HUES64 (cell line): ENCODE results near the gene SBK3.
"Not testable (repeated sequence)": the region's sequence is repeated elsewhere in the genome, so short reads cannot be mapped to it uniquely, and the experiment has no call there.

Experiments used
- H3K27ac ChIP-seq: 2 replicates; pipeline ENCODE4 v1.7.0; 2013; ENCODE audit warnings: low read depth, low read length, inconsistent platforms
- H3K27me3 ChIP-seq: 2 replicates; pipeline ENCODE4 v1.6.1; 2013; ENCODE audit warnings: mild to moderate bottlenecking, low read length; ENCODE audit not compliant: insufficient read depth
- H3K36me3 ChIP-seq: 2 replicates; pipeline ENCODE4 v1.6.1; 2013; ENCODE audit warnings: mild to moderate bottlenecking, low read length; ENCODE audit not compliant: insufficient read depth
- H3K4me1 ChIP-seq: 2 replicates; pipeline ENCODE4 v1.6.1; 2013; ENCODE audit warnings: mild to moderate bottlenecking, low read length, moderate library complexity; ENCODE audit not compliant: insufficient read depth
- H3K4me3 ChIP-seq: 2 replicates; pipeline ENCODE4 v1.5.1; 2013; ENCODE audit warnings: mild to moderate bottlenecking, low read length, moderate library complexity
- H3K9ac ChIP-seq: 2 replicates; pipeline ENCODE4 v1.6.1; 2013; ENCODE audit warnings: mild to moderate bottlenecking, low read depth, low read length
- H3K9me3 ChIP-seq: 2 replicates; pipeline ENCODE4 v1.6.1; 2013; ENCODE audit warnings: low read depth, low read length; ENCODE audit not compliant: insufficient read depth
- WGBS: fragments of 150-250, 120-280 bp; methylation state at CpG from one replicate; pipeline ENCODE4 v1.1.7; 2013; ENCODE audit warnings: missing lambda C conversion rate; 5-methylcytosine and 5-hydroxymethylcytosine counted together

The SBK3 gene

GRCh38 chr19:55538132-55538531 lies 7.2 kb downstream of the SBK3 start:
- no peaks in the 10 kb centered on the region for H3K27me3 ChIP-seq
- no peaks in the 10 kb centered on the region for H3K36me3 ChIP-seq
- H3K9me3 ChIP-seq: no peaks in the 10 kb centered on the region
- no peak overlapping the region; the same call in 1 of the 2 replicates for H3K9ac ChIP-seq
- WGBS: 64% methylated on average over 5 of the region's 5 CpGs
- no peak overlapping the region for H3K4me3 ChIP-seq
- peaks cover 6% of the 10 kb centered on the region; the same call in 1 of the 2 replicates for H3K4me1 ChIP-seq
- H3K27ac ChIP-seq: peak overlapping the region; percentile 89; the same call in 1 of the 2 replicates

GRCh38 chr19:55537741-55538111 lies 7.6 kb downstream of the SBK3 start:
- Histone ChIP-seq H3K9me3 (no peaks in the 10 kb centered on the region), H3K4me3 (no peak overlapping the region), H3K27ac (peak overlapping the region; percentile 89; the same call in 1 of the 2 replicates), H3K27me3 (no peaks in the 10 kb centered on the region), H3K4me1 (peaks cover 6% of the 10 kb centered on the region; the same call in 1 of the 2 replicates), H3K9ac (no peak overlapping the region; the same call in 1 of the 2 replicates), H3K36me3 (no peaks in the 10 kb centered on the region)
- WGBS: 30% methylated on average over 5 of the region's 5 CpGs

- H3K4me1 ChIP-seq: peaks cover 6% of the 10 kb centered on the region; the same call in 1 of the 2 replicates
- H3K4me3 ChIP-seq: peak within 1 kb of the TSS; percentile 48
- no peaks in the 10 kb centered on the region for H3K9me3 ChIP-seq
- H3K27me3 ChIP-seq: no peaks in the 10 kb centered on the region
- H3K36me3 ChIP-seq: no peaks in the 10 kb centered on the region
- peak within 1 kb of the TSS; percentile 89; the same call in 1 of the 2 replicates for H3K27ac ChIP-seq
- WGBS: 27% methylated on average over 14 of the region's 14 CpGs
- no peak within 1 kb of the TSS; the same call in 1 of the 2 replicates for H3K9ac ChIP-seq
Observed at GRCh38 chr19:55536951-55537740, 8.2 kb downstream of the SBK3 start, which contains the start of gene SBK2. SBK2 (minus strand) TSS chr19:55537133; CDS start chr19:55536294, 839 bp downstream.

GRCh38 chr19:55536366-55536765 lies 9.0 kb downstream of the SBK3 start:
- Histone ChIP-seq H3K36me3 (no peaks in the 10 kb centered on the region), H3K4me3 (no peak overlapping the region), H3K9me3 (no peaks in the 10 kb centered on the region), H3K27ac (no peak overlapping the region), H3K9ac (no peak overlapping the region), H3K27me3 (no peaks in the 10 kb centered on the region), H3K4me1 (peaks cover 6% of the 10 kb centered on the region; the same call in 1 of the 2 replicates)
- WGBS: 96% methylated on average over 11 of the region's 11 CpGs

GRCh38 chr19:55535965-55536350 lies 9.4 kb downstream of the SBK3 start:
- H3K27me3 ChIP-seq: no peaks in the 10 kb centered on the region
- H3K4me1 ChIP-seq: peaks cover 6% of the 10 kb centered on the region; the same call in 1 of the 2 replicates
- H3K27ac ChIP-seq: no peak overlapping the region
- no peak overlapping the region for H3K9ac ChIP-seq
- no peaks in the 10 kb centered on the region for H3K9me3 ChIP-seq
- WGBS: 92% methylated on average over 22 of the region's 22 CpGs
- no peaks in the 10 kb centered on the region for H3K36me3 ChIP-seq
- H3K4me3 ChIP-seq: no peak overlapping the region

- Histone ChIP-seq H3K4me1 (peaks cover 6% of the 10 kb centered on the region; the same call in 1 of the 2 replicates), H3K27me3 (no peaks in the 10 kb centered on the region), H3K9ac (no peak overlapping the region), H3K27ac (no peak overlapping the region), H3K36me3 (no peaks in the 10 kb centered on the region), H3K4me3 (no peak overlapping the region), H3K9me3 (no peaks in the 10 kb centered on the region)
- WGBS: 89% methylated on average over 12 of the region's 12 CpGs
Observed at GRCh38 chr19:55535173-55535964, 10.0 kb downstream of the SBK3 start.

GRCh38 chr19:55534280-55534679 lies 11.1 kb downstream of the SBK3 start:
- H3K27ac ChIP-seq: not testable (repeated sequence)
- WGBS: 92% methylated on average over 7 of the region's 7 CpGs

GRCh38 chr19:55530996-55531395 lies 14.3 kb downstream of the SBK3 start:
- Histone ChIP-seq H3K27ac (no peak overlapping the region), H3K4me3 (no peak overlapping the region), H3K27me3 (no peaks in the 10 kb centered on the region), H3K9me3 (no peaks in the 10 kb centered on the region), H3K4me1 (no peaks in the 10 kb centered on the region), H3K9ac (no peak overlapping the region), H3K36me3 (no peaks in the 10 kb centered on the region)
- WGBS: 95% methylated on average over 26 of the region's 26 CpGs

More at GRCh38 chr19:55534280-55534679, 11.1 kb downstream of the SBK3 start:
- not testable (repeated sequence) for H3K9ac ChIP-seq, H3K4me3 ChIP-seq, H3K9me3 ChIP-seq, H3K4me1 ChIP-seq, H3K27me3 ChIP-seq, H3K36me3 ChIP-seq

- H3K4me3 ChIP-seq: no peak overlapping the region
- 91% methylated on average over 56 of the region's 56 CpGs for WGBS
- H3K27me3 ChIP-seq: no peaks in the 10 kb centered on the region
- no peak overlapping the region for H3K27ac ChIP-seq
- no peaks in the 10 kb centered on the region for H3K36me3 ChIP-seq
- H3K9me3 ChIP-seq: no peaks in the 10 kb centered on the region
- no peaks in the 10 kb centered on the region for H3K4me1 ChIP-seq
- no peak overlapping the region for H3K9ac ChIP-seq
Observed at GRCh38 chr19:55529636-55530234, 15.6 kb downstream of the SBK3 start.

- H3K4me3 ChIP-seq: no peak overlapping the region
- H3K27me3 ChIP-seq: no peaks in the 10 kb centered on the region
- no peaks in the 10 kb centered on the region for H3K4me1 ChIP-seq
- no peaks in the 10 kb centered on the region for H3K9me3 ChIP-seq
- no peak overlapping the region for H3K9ac ChIP-seq
- H3K27ac ChIP-seq: no peak overlapping the region
- WGBS: 38% methylated on average over 15 of the region's 15 CpGs
- H3K36me3 ChIP-seq: no peaks in the 10 kb centered on the region
Observed at GRCh38 chr19:55528030-55528803, 17.1 kb downstream of the SBK3 start.
